ENCODE data around the gene FSD2. TPM values are rescaled to one million over a fixed set of nuclear protein-coding genes. Genes with fewer than 3 reads are reported as not detected.
"Not testable (repeated sequence)": the region's sequence is repeated elsewhere in the genome, so short reads cannot be mapped to it uniquely, and the experiment has no call there.

Gene FSD2
- total and polyA plus RNA-seq, 7 donors: 0.51 to 65.3 (median 27.5) TPM

- TF ChIP-seq CTCF (IDR thresholded peaks at IDR 0.05): no peak
- H3K27me3 ChIP-seq (ENCODE audit: insufficient read depth in 3 of 3, low read length in 2 of 3): no peaks in the 10 kb centered on the region
- intact Hi-C loops (cut with DNase I): no loop called here
- H3K36me3 ChIP-seq (ENCODE audit: insufficient read depth in 1 of 2, low read depth in 1 of 2): peaks cover 9 to 99% of the 10 kb centered on the region in 2 donors
- ATAC-seq (peak in 3 of 4 donors; percentile 44 to 62 (median 44)), DNase-seq (no peak)
- H3K9me3 ChIP-seq: no peaks in the 10 kb centered on the region
- no peak overlapping the region for H3K27ac ChIP-seq
- peaks cover 5% of the 10 kb centered on the region for H3K4me1 ChIP-seq
- H3K4me3 ChIP-seq: no peak overlapping the region
- 68 to 77% (median 71%) methylated on average over 1 of the region's 1 CpG for WGBS, 3 donors
These were observed 22.2 kb upstream of the FSD2 start for GRCh38 chr15:82828075-82828474.

- DNase-seq (no peak), ATAC-seq (no peak)
- intact Hi-C loops (cut with DNase I): no loop called here
- Histone ChIP-seq H3K36me3 (ENCODE audit: insufficient read depth in 1 of 2, low read depth in 1 of 2) (peaks cover 4 to 100% of the 10 kb centered on the region in 2 donors), H3K4me1 (no peaks in the 10 kb centered on the region), H3K27ac (no peak overlapping the region), H3K9me3 (no peaks in the 10 kb centered on the region), H3K27me3 (ENCODE audit: insufficient read depth in 3 of 3, low read length in 2 of 3) (no peaks in the 10 kb centered on the region), H3K4me3 (no peak overlapping the region)
- 65 to 75% (median 71%) methylated on average over 5 of the region's 5 CpGs for WGBS, 3 donors
- no peak for TF ChIP-seq CTCF (IDR thresholded peaks at IDR 0.05)
These were observed 17.2 kb upstream of the FSD2 start for GRCh38 chr15:82823049-82823448.

GRCh38 chr15:82821851-82822250 is 16.0 kb upstream of the FSD2 start:
- intact Hi-C loops (cut with DNase I); H3K4me3 ChIP-seq; ATAC-seq; H3K9me3 ChIP-seq; H3K4me1 ChIP-seq; DNase-seq; H3K27me3 ChIP-seq (ENCODE audit: insufficient read depth in 3 of 3, low read length in 2 of 3); H3K27ac ChIP-seq: not testable (repeated sequence)
- H3K36me3 ChIP-seq (ENCODE audit: insufficient read depth in 1 of 2, low read depth in 1 of 2): peaks cover 11 to 100% of the 10 kb centered on the region in 2 donors

- DNase-seq; intact Hi-C loops (cut with DNase I); H3K4me1 ChIP-seq; H3K27me3 ChIP-seq (ENCODE audit: insufficient read depth in 3 of 3, low read length in 2 of 3); ATAC-seq; H3K4me3 ChIP-seq; H3K9me3 ChIP-seq; H3K27ac ChIP-seq: not testable (repeated sequence)
- H3K36me3 ChIP-seq (ENCODE audit: insufficient read depth in 1 of 2, low read depth in 1 of 2): peaks cover 11 to 100% of the 10 kb centered on the region in 2 donors
- WGBS, 3 donors: 78 to 88% (median 80%) methylated on average over 3 of the region's 3 CpGs
These were observed 15.5 kb upstream of the FSD2 start for GRCh38 chr15:82821396-82821795.

- TF ChIP-seq CTCF (IDR thresholded peaks at IDR 0.05): no peak
- DNase-seq (no peak), ATAC-seq (no peak)
- peaks cover 11 to 100% of the 10 kb centered on the region in 2 donors for H3K36me3 ChIP-seq (ENCODE audit: insufficient read depth in 1 of 2, low read depth in 1 of 2)
- H3K27me3 ChIP-seq (ENCODE audit: insufficient read depth in 3 of 3, low read length in 2 of 3): no peaks in the 10 kb centered on the region
- H3K9me3 ChIP-seq: no peaks in the 10 kb centered on the region
- peaks cover 6% of the 10 kb centered on the region for H3K4me1 ChIP-seq
- no peak overlapping the region for H3K27ac ChIP-seq
- intact Hi-C loops (cut with DNase I): no loop called here
- H3K4me3 ChIP-seq: no peak overlapping the region
These were observed 14.3 kb upstream of the FSD2 start for GRCh38 chr15:82820128-82820527.

GRCh38 chr15:82812994-82813393 is 7.1 kb upstream of the FSD2 start:
- peaks cover 6 to 52% of the 10 kb centered on the region in 2 donors for H3K36me3 ChIP-seq (ENCODE audit: insufficient read depth in 1 of 2, low read depth in 1 of 2)
- H3K9me3 ChIP-seq: no peaks in the 10 kb centered on the region
- no peaks in the 10 kb centered on the region for H3K27me3 ChIP-seq (ENCODE audit: insufficient read depth in 3 of 3, low read length in 2 of 3)
- peak overlapping the region; percentile 100 for H3K27ac ChIP-seq
- WGBS, 3 donors: 63 to 71% (median 68%) methylated on average over 4 of the region's 4 CpGs
- no peak overlapping the region for H3K4me3 ChIP-seq
- H3K4me1 ChIP-seq: peaks cover 44% of the 10 kb centered on the region
- DNase-seq (no peak), ATAC-seq (no peak)
- no peak for TF ChIP-seq CTCF (IDR thresholded peaks at IDR 0.05)
- intact Hi-C loops (cut with DNase I): no loop called here
